Effector memory CD4-positive, alpha-beta T cell (primary cell): Measurements from ENCODE around the gene SMAD6.

Experiments used
- DNase-seq, 3 donors: peaks; one replicate each; pipeline ENCODE4 v3.0.0-alpha.2; 2020
- H3K27ac ChIP-seq: 2 replicates; pipeline ENCODE4 v1.7.0; 2013; ENCODE audit warnings: mild to moderate bottlenecking, low read length, moderate library complexity; ENCODE audit not compliant: insufficient read depth, poor library complexity, severe bottlenecking
- H3K27me3 ChIP-seq: replicated peaks from 2 replicates; pipeline ENCODE4 v1.7.0; 2013; ENCODE audit warnings: mild to moderate bottlenecking, low read length; ENCODE audit not compliant: insufficient read depth, control insufficient read depth, poor library complexity, severe bottlenecking
- H3K36me3 ChIP-seq: 2 replicates; pipeline ENCODE4 v1.7.0; 2013; ENCODE audit warnings: mild to moderate bottlenecking, low read length, moderate library complexity; ENCODE audit not compliant: control insufficient read depth, insufficient read depth
- H3K4me1 ChIP-seq: 2 replicates; pipeline ENCODE4 v1.7.0; 2013; ENCODE audit warnings: low read length, mild to moderate bottlenecking; ENCODE audit not compliant: control insufficient read depth, insufficient read depth, poor library complexity, severe bottlenecking
- H3K4me3 ChIP-seq: 2 replicates; pipeline ENCODE4 v1.7.0; 2013; ENCODE audit warnings: low read length, low read depth, mild to moderate bottlenecking; ENCODE audit not compliant: insufficient read depth, poor library complexity, severe bottlenecking
- H3K9me3 ChIP-seq: 2 replicates; pipeline ENCODE4 v1.7.0; 2013; ENCODE audit warnings: mild to moderate bottlenecking, low read length, moderate library complexity; ENCODE audit not compliant: control insufficient read depth

Gene SMAD6

GRCh38 chr15:66788024-66788423, 86.0 kb downstream of the SMAD6 start:
- Histone ChIP-seq H3K36me3 (no peaks in the 10 kb centered on the region), H3K9me3 (no peaks in the 10 kb centered on the region), H3K4me3 (no peak overlapping the region), H3K27ac (no peak overlapping the region), H3K27me3 (no peaks in the 10 kb centered on the region), H3K4me1 (no peaks in the 10 kb centered on the region)
- no peak for DNase-seq

DNA sequence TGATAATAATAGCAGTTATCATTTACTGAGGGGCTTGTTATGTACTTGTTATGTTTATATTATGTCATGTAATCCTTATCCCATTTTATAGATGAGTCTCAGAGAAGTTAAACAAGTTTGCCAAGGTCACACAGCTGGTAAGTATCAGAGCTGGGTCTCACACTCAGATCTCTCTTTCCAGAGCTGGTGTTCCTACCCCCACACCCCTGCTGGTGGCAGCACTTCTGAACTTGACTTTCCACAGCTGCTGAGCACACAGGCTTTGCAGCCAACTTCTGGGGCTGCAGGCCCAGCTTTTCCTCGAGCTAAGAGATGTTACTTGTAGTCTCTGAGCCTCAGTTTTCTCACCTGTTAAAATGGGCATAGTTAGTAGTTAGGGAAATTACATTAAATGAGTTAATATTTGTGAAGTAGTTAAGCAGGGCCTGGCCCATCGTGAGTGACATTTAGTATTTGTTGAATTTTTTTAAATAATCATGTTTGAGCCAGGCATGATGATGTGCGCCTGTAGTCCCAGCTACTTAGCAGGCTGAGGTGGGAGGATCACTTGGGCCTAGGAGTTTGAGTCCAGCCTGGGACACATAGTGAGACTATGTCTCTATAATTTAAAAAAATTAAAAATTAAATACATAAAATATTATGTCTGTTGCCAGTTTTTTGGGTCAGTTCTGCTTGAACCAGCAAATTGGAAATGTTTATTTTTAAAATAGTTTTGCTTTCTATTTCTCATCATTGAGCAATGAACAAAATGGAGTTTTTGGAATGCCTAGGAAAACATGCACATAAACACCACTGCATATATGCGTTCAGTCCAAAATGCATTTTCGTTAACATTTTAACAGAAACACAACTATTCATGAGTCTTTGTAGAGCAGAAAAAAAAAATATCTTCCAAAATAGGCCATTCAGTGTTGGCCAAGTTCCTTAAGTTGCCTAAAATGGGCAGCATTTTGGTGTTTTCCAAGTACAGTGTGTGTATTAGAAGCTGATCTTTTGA, 87.3 kb downstream of the SMAD6 start:
- DNase-seq = no peak
- H3K36me3 ChIP-seq = no peaks in the 10 kb centered on the region
- H3K27ac ChIP-seq = no peak overlapping the region
- no peak overlapping the region for H3K4me3 ChIP-seq
- H3K9me3 ChIP-seq = no peaks in the 10 kb centered on the region
- H3K4me1 ChIP-seq = no peaks in the 10 kb centered on the region
- H3K27me3 ChIP-seq = no peaks in the 10 kb centered on the region

- Histone ChIP-seq H3K27ac (no peak overlapping the region), H3K4me3 (no peak overlapping the region), H3K36me3 (no peaks in the 10 kb centered on the region), H3K27me3 (no peaks in the 10 kb centered on the region), H3K4me1 (no peaks in the 10 kb centered on the region), H3K9me3 (no peaks in the 10 kb centered on the region)
- no peak for DNase-seq
Observed at GRCh38 chr15:66795851-66796250, 93.8 kb downstream of the SMAD6 start.

DNA sequence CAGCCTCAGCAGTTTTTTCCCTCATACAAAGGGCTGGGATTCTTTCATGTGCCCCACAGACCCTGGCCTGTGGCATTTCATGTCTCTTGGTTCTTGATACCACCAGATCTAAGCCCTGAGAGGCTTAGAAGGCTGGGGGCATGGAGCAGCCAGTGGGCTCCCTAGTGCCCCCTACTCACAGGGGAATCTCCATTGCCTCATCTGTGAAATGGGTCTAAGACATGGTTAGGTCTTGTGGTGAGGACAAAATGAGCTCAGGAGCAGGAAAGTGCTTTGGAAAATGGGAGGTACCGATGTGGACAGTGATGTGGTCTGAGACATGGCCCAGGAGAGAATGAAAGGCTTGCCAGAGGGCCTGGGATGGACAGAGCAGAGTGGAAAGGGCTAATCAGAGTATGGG, 94.3 kb downstream of the SMAD6 start:
- no peak for DNase-seq
- Histone ChIP-seq H3K27ac (no peak overlapping the region), H3K36me3 (no peaks in the 10 kb centered on the region), H3K4me3 (no peak overlapping the region), H3K27me3 (no peaks in the 10 kb centered on the region), H3K4me1 (no peaks in the 10 kb centered on the region), H3K9me3 (no peaks in the 10 kb centered on the region)

DNA sequence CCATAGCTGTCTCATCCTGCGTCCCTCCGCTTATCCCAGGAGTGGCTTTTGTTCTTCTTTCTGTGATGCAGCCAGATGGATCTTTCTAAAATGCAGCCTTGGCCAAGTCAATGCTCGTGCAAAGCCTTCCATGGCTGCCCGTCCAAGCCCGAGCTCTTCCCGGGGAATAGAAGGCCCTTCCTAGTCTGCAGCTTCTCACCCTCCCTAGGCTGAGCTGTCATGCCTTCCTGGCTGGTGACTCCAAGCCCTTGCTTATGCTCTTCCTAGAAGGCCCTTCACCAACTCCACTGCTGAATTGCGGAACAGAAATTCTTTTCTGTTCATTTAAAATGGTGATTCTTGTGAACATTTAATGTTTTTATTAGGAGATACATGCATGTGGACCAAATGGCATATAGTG, 95.9 kb downstream of the SMAD6 start:
- no peak overlapping the region for H3K27ac ChIP-seq
- DNase-seq = no peak
- no peaks in the 10 kb centered on the region for H3K9me3 ChIP-seq

DNA sequence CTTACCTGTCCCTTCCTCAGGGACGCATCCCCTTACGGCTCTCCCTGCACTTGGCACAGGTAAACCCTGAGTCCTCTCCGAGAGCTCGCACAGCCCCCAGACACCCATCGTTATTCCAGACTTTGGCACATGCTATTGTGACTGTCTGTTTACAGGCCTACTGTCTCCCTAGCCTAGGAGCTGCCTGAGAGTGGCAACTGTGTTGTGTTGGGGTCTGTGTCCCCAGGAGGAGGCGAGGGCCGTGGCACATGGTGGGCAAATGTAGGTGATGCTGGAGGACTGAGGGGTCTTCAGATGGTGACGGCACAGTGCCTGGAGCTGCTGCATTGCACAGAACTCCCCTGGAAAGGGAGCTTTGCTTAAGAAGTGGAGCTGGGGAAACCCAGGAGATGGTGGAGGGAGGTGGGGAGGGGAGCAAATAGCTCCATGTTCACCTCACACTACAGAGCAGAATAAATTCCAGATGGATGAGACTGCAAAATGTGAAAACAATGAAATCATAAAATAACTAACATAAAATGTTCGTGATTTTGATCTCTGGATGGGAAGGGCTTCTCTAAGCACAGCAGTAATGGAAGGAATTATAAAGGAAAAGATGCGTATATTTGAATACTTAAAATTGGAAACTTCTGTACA, 96.5 kb downstream of the SMAD6 start:
- no peaks in the 10 kb centered on the region for H3K4me1 ChIP-seq
- no peak overlapping the region for H3K27ac ChIP-seq
- no peak for DNase-seq
- no peaks in the 10 kb centered on the region for H3K9me3 ChIP-seq
- H3K27me3 ChIP-seq = no peaks in the 10 kb centered on the region
- no peak overlapping the region for H3K4me3 ChIP-seq
- no peaks in the 10 kb centered on the region for H3K36me3 ChIP-seq

More for the DNA sequence above, 95.9 kb downstream of the SMAD6 start:
- no peaks in the 10 kb centered on the region for H3K4me1 ChIP-seq
- no peaks in the 10 kb centered on the region for H3K36me3 ChIP-seq
- H3K4me3 ChIP-seq = no peak overlapping the region
- no peaks in the 10 kb centered on the region for H3K27me3 ChIP-seq

GRCh38 chr15:66799242-66799641, 97.2 kb downstream of the SMAD6 start:
- H3K4me1 ChIP-seq = no peaks in the 10 kb centered on the region
- no peaks in the 10 kb centered on the region for H3K27me3 ChIP-seq
- no peaks in the 10 kb centered on the region for H3K36me3 ChIP-seq
- DNase-seq = no peak
- H3K9me3 ChIP-seq = no peaks in the 10 kb centered on the region
- H3K4me3 ChIP-seq = no peak overlapping the region
- no peak overlapping the region for H3K27ac ChIP-seq

DNA sequence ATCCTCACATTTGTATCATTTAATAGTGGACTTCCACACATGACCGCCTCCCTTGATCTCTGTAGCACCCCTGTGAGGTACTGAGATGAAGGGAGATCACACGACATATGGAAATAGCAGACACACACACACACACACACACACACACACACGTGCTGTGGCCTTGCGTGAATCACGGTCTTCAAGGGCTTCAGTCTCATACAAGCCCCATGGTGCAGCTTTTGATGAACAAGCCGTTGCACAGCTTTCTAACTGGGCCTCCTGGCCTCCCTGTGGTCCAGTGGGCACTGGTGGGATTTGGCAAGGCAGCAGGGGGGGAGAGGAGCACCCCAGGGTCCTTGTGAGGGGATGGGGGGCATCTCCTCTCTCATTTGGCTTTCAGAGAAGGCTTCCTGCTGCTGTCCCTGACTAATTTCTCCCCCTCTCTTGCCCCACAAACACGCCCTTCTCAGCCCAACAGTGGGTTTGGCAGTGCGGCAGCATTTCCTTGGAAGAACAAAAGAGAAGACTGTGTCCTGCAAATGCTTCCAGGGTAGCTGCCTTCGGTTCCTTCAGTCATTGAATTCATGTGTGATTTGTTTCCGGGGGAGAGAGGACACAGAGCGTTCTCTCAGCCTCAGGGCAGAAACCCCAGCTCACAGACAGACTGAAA, 98.7 kb downstream of the SMAD6 start:
- Histone ChIP-seq H3K27me3 (no peaks in the 10 kb centered on the region), H3K9me3 (no peaks in the 10 kb centered on the region), H3K4me3 (no peak overlapping the region), H3K4me1 (no peaks in the 10 kb centered on the region), H3K36me3 (no peaks in the 10 kb centered on the region), H3K27ac (no peak overlapping the region)
- DNase-seq = no peak

- Histone ChIP-seq H3K27ac (no peak overlapping the region), H3K4me1 (no peaks in the 10 kb centered on the region), H3K4me3 (no peak overlapping the region), H3K9me3 (no peaks in the 10 kb centered on the region), H3K27me3 (no peaks in the 10 kb centered on the region), H3K36me3 (no peaks in the 10 kb centered on the region)
- DNase-seq = no peak
Observed at GRCh38 chr15:66801266-66801665, 99.2 kb downstream of the SMAD6 start.
